ENCODE results near the gene GNG14.

- TF ChIP-seq EZH2 (IDR thresholded peaks at IDR 0.05; ENCODE audit: low read depth) = no peak
- TF ChIP-seq, protein P1, sequence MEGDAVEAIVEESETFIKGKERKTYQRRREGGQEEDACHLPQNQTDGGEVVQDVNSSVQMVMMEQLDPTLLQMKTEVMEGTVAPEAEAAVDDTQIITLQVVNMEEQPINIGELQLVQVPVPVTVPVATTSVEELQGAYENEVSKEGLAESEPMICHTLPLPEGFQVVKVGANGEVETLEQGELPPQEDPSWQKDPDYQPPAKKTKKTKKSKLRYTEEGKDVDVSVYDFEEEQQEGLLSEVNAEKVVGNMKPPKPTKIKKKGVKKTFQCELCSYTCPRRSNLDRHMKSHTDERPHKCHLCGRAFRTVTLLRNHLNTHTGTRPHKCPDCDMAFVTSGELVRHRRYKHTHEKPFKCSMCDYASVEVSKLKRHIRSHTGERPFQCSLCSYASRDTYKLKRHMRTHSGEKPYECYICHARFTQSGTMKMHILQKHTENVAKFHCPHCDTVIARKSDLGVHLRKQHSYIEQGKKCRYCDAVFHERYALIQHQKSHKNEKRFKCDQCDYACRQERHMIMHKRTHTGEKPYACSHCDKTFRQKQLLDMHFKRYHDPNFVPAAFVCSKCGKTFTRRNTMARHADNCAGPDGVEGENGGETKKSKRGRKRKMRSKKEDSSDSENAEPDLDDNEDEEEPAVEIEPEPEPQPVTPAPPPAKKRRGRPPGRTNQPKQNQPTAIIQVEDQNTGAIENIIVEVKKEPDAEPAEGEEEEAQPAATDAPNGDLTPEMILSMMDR (conservative IDR thresholded peaks at IDR 0.05) = no peak
Measured at GRCh38 chr19:12655546-12655945, 32.3 kb upstream of the GNG14 start.

Measured in PC-9 (cell line).